Activated CD8-positive, alpha-beta memory T cell treated with anti-CD3 and anti-CD28 coated beads, Interleukin-2, amount 50 U/mL, for 4 hours (primary cell): ENCODE data around the gene PLEKHH3.
"Not testable (repeated sequence)": the region's sequence is repeated elsewhere in the genome, so short reads cannot be mapped to it uniquely, and the experiment has no call there.

Experiments
- DNase-seq: peaks from one replicate; pipeline ENCODE4 v3.0.0-alpha.2; 2020

The PLEKHH3 gene

GRCh38 chr17:42670789-42671657 lies 5.8 kb downstream of the PLEKHH3 start:
- DNase-seq = no peak

GRCh38 chr17:42669977-42670788 lies 6.6 kb downstream of the PLEKHH3 start:
- DNase-seq = no peak

- DNase-seq = no peak
Measured at GRCh38 chr17:42669705-42669976, 7.2 kb downstream of the PLEKHH3 start.

- no peak for DNase-seq
Measured at GRCh38 chr17:42667088-42667951, 9.5 kb downstream of the PLEKHH3 start.

- DNase-seq = not testable (repeated sequence)
Measured at GRCh38 chr17:42666126-42666525, 10.7 kb downstream of the PLEKHH3 start.

GRCh38 chr17:42665581-42666001 lies 11.2 kb downstream of the PLEKHH3 start:
- DNase-seq = no peak

- no peak for DNase-seq
Measured at GRCh38 chr17:42660692-42661345, 16.0 kb downstream of the PLEKHH3 start.

- DNase-seq = not testable (repeated sequence)
Measured at GRCh38 chr17:42659932-42660274, 16.9 kb downstream of the PLEKHH3 start.

GRCh38 chr17:42659079-42659931 lies 17.5 kb downstream of the PLEKHH3 start, which contains the start of gene TUBG2:
Gene TUBG2 (plus strand): TSS chr17:42659284. CDS start chr17:42659504, 220 bp downstream.
- peak; percentile 82 for DNase-seq

- DNase-seq = no peak
Measured at GRCh38 chr17:42657824-42658588, 18.8 kb downstream of the PLEKHH3 start.

- DNase-seq = no peak
Measured at GRCh38 chr17:42655528-42655927, 21.3 kb downstream of the PLEKHH3 start.

GRCh38 chr17:42653179-42654124 lies 23.3 kb downstream of the PLEKHH3 start:
- DNase-seq = no peak

GRCh38 chr17:42651392-42651791 lies 25.4 kb downstream of the PLEKHH3 start:
- no peak for DNase-seq

- DNase-seq = no peak
Measured at GRCh38 chr17:42647778-42648177, 29.0 kb downstream of the PLEKHH3 start.

- no peak for DNase-seq
Measured at GRCh38 chr17:42642336-42642735, 34.5 kb downstream of the PLEKHH3 start.

GRCh38 chr17:42640121-42640520 lies 36.7 kb downstream of the PLEKHH3 start:
- DNase-seq = no peak

- DNase-seq = no peak
Measured at GRCh38 chr17:42639525-42640113, 37.2 kb downstream of the PLEKHH3 start.

GRCh38 chr17:42632949-42633444 lies 43.8 kb downstream of the PLEKHH3 start:
- DNase-seq = no peak

- DNase-seq = no peak
Measured at GRCh38 chr17:42629411-42630009, 47.3 kb downstream of the PLEKHH3 start.
